ENCODE results near the gene TRIM43. TPM values are rescaled to one million over a fixed set of nuclear protein-coding genes. Genes with fewer than 3 reads are reported as not detected.
"Not testable (repeated sequence)": the region's sequence is repeated elsewhere in the genome, so short reads cannot be mapped to it uniquely, and the experiment has no call there.

Gene TRIM43
- not detected for polyA plus RNA-seq (2013, experiment 1 of 2; ENCODE audit: insufficient read length)
- not detected for polyA plus RNA-seq (2013, experiment 2 of 2; ENCODE audit: insufficient read length)

DNA sequence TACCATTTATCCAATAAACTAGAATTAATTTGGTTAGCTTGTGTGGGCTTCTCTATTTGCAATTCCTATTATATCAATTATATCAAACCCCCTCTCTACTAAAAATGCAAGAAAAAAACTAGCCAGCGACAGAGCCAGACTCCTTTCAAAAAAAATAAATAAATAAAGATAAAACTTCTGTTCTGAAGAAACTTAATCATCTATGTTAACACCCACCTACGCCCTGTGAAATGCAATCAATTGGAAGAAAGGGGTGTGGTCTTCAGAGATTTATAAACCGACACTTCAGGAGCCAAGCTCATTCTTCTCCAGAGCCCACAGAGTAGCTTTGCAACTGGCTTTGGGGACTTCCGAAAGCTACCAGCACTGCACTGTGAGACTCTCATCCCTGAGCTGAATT lies at the start of gene TRIM43:
TRIM43 (plus strand) TSS at position 301 of the 400 bp plus-strand sequence. CDS start 2,023 bp downstream, outside the sequence.
- DNase-seq, result not testable (repeated sequence)

DNA sequence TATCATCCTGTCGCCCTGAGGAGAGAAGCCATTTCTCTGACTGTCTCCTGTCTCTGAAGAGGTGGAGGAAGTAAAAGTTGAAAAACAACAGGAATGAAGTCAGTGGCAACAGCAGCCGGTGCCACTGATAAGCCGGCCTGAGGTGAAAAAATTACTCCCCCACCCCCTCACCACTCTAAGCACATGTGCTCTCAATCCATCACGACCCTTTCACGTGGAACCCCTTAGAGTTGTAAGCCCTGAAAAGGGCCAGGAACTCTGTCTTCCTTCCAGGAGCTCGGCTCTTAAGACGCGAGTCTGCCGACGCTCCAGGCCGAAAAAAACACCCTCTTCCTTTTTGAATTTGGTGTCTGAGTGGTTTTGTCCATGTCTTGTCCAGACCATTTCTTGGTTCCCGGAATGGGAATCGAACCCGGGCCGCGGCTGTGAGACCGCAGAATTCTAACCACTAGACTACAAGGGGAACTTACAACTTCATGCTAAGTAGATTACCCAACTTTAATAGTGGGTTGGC lies 40.7 kb upstream of the TRIM43 start:
- DNase-seq, result no peak

DNA sequence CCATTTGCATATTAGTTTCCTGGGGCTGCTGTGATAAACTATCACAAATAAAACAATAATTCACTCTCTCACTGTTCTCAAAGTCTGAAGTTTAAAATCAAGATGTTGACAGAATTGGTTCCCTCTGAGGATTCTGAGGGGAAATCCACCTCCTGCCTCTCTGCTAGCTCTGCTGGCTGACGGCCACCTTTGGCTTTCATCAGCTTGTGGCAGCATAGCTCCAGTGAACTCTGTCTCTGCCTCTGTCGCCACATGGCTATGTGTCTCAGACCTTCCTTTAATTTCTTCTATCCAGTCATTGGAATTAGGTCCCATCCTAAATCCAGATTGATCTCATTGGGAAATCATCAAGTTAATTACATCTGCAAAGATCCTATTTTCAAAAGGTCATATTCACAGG lies 38.9 kb upstream of the TRIM43 start:
- peak; percentile 41 for DNase-seq

DNA sequence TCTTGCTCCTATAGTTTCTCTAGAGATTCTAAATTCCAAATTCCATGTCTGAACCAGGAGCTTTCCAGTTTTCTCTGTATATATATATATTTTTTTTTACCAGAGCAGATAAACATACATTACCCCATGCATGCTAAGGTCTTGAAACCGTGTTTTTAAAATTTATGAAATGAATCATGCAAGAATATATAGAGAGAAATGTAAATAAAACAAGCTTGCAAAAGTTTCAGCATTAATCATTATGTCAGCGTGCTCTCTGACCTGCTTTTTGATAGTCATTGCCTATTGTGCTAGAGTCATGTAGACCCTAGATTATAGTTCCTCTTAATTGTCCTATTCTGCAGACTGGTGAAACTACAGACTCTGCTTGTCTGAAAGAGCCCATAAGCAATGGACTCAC lies 22.6 kb upstream of the TRIM43 start:
- peak; percentile 36 for DNase-seq

DNA sequence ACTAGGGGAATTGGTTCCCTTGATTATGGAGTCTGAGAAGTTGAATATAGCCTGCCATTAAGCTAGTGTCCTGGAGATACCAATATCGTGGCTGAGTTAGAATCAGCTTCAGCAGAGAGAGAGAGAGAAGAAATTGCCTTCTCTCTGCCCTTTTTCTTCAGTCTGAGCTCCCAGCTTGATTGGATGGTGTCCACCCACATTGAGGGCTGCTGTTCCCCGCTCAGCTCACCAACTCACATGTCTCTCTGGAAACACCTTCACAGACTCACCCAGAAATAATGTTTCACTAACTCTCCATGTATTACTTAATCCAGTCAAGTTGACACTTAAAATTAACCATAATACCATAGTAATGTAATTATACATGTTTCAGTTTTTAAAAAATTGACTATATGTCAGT lies 17.9 kb upstream of the TRIM43 start:
- no peak for DNase-seq

DNA sequence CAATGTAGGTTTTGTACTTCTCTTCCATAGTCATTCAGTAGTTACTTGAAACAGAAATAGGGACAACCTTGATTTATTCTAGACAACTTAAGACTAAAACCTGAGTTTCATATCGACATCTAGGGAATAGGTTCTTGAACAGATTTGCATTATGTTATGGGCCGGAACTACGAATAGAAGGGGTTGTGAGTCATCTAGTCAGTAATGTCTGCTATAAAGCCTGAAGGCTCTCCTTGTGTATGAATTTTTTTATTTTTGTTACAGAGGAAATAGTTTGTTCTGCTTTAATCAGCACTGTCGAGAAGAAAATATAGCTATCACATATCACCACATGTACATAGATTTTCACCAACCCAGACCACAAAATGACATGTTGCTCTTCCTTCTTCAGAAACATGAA lies 17.3 kb upstream of the TRIM43 start:
- DNase-seq, result peak; percentile 31

DNA sequence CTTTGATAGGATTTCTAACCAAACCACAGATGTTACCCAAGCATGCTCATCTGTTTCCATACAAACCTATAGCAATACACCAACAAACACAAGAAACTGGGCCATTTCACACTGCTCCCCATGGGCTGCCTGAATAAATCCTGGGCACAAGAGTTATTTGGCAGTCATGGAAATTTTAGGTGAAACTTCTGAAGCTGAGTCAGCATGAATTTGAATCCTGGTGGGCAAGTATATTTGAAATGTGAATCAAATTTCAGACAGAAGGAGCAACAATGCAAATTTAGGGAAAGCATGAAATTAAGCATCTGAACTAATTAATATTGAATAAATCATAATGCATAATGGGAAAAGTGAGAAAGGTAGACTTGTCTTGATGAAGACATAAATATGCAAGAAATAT lies 15.9 kb upstream of the TRIM43 start:
- no peak for DNase-seq

DNA sequence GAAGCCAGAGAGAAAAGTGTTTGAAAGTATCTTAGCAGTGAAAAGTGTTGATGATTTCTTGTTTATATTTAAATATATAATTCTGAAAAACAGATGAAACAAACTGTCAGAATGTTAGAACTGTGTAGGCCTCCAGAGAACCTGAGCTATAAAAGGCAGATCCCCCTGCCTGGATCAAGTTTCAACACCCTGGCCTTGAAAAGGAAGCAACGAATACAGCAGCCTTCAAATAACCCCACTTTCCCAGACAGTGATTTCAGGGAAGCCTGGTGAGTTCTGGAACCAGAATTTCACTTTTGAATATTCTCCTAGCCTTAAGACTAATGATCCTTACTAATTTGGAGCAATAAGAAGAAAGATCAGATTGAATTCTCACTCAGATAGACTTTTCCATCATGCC lies 13.3 kb upstream of the TRIM43 start:
- DNase-seq, result no peak

DNA sequence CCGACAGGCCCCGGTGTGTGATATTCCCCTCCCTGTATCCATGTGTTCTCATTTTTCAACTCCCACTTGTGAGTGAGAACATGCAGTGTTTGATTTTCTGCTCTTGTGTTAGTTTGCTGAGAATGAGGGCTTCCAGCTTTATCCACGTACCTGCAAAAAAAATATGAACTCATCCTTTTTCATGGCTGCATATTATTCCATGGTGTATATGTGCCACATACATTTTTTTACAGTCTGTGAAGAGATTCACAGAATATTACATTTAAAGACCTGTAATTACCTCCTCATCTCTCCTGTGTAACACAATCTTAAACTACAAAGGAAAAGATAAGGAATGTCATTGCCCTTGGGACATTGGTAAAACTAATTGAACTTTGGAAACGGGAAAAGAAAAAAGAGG lies 8.3 kb upstream of the TRIM43 start:
- not testable (repeated sequence) for DNase-seq

DNA sequence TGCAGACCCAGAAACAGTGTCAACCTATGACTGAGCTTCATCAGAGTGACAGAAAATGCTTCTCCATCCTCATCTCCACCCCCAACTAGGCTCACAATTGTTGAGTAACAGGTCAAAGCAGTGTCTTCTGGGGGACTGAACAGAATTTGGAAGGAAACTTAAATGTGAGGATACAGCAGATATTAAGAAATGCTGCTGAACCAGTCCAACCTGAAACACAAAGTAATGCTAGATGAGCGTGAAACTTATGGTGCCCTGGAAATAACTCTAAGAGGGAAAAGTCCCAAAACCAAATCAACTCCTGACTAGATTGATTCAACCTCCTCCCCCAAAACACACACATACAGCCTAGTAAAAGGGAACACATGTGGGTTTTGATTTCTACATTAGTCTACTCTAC lies 7.5 kb upstream of the TRIM43 start:
- DNase-seq, result not testable (repeated sequence)

DNA sequence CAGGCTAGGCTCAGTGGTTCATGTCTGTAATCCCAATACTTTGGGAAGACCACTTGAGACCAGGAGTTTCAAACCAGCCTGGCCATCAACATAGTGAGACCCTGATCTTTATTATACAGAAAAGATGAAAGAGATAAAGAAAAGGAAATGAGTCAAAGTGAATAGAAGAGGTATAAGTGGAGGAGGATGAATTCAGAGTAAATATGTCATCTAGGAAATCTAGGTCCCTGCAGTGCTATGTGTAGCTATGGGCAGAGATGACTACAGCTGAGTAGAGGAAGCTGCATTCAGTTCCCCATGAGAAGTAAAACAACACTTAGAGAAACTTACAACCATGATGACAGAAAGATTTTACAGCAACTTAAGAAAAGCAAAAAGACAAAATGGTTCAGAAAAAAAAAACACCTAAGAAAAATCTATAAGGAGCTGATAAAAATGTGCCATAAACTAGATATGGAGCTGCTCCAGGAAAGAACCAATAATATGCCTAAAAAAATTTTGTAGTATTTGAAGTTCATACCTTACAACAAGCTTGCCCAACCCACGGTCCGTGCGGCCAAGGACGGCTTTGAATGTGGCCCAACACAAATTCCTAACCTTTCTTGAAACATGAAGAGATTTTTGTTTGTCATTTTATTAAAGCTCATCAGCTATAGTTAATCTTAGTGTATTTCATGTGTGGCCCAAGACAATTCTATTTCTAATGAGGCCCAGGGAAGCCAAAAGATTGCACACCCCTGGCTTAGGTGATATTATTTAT lies 1.8 kb upstream of the TRIM43 start:
- DNase-seq, result not testable (repeated sequence)

DNA sequence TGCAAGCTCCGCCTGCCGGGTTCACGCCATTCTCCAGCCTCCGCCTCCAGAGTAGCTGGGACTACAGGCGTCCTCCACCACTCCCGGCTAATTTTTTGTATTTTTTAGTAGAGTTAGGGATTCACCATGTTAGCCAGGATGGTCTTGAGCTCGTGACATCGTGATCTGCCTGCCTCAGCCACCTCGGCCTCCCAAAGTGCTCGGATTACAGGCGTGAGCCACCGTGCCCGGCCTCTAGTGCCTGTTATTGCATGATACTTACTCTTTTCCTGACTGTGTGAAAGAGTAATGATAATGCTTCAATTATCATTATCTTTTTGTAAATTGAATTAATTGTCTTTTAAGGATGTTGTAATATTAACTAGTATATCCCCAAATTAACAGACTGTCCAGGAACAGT lies 1.2 kb downstream of the TRIM43 start:
- not testable (repeated sequence) for DNase-seq

DNA sequence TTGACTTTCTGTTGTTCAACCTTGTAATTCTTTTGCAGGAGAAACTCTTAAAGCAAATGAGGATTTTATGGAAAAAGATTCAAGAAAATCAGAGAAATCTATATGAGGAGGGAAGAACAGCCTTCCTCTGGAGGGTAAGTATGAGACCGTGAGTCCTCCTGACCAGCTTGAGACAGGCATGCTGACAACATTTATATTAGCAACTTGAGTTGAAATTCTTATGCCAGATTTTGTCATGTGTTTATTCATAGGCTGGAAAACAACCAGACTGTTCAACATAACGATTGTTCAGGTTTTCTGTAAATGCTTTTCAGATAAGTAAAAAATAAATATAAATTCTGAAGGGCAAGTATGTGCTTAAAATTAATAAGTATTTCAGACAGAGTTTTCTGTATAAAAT lies 3.2 kb downstream of the TRIM43 start:
- DNase-seq, result not testable (repeated sequence)

DNA sequence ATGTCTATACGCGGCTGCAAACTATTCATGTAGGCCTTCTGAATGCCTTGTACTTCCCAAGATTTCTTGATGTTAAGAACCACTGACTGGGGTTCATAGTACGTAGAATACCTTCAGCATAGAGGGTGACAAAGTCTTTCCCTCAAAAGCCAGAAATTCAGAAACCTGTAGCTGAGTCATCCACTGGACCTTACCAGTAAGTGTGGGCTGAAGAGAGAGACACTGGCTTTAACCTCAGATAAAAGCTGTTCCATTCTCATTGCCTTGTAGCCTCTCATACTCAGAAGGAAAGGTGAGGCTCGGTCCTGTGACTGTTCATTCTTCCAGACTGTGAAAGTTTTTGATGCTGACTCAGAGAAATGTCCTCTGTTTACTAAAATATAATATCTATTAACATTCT lies 9.5 kb downstream of the TRIM43 start:
- DNase-seq, result not testable (repeated sequence)

DNA sequence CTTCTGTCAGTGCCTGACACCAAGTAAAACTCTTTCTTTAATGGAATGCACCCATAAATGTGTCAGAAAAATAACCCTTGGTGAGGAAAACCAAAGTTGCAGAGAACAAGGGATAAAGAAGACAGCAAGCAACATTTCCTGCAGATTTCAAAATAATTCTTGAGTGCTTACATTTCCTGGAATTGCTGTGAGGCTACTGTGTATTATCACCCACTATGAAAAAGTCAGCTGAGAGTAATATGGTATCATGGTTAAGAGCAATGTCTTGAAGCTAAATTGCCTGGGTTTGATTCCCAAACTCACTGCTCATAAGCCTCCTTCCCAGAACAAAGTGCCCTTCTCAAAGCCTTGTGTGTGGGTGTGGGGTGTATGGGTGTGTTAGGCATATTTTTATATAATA lies 10.3 kb downstream of the TRIM43 start:
- not testable (repeated sequence) for DNase-seq

DNA sequence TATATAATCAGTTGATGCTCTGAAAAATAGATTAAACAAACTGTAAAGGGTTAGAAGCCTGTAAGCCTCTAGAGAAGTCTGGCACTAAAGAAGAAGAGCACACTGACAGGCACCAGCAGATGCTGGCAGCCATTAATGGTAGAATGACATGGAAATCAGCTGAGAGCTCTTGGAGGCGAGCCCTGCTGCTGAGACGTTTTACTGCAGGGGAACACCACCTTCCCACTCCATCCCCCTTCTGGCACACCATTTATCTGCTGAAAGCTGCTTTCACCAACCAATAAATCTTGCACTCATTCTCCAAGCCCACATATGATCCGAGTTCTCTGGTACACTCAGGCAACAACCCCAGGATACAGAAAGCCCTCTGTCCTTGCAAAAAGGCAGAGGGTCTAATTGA lies 16.6 kb downstream of the TRIM43 start:
- DNase-seq, result not testable (repeated sequence)

DNA sequence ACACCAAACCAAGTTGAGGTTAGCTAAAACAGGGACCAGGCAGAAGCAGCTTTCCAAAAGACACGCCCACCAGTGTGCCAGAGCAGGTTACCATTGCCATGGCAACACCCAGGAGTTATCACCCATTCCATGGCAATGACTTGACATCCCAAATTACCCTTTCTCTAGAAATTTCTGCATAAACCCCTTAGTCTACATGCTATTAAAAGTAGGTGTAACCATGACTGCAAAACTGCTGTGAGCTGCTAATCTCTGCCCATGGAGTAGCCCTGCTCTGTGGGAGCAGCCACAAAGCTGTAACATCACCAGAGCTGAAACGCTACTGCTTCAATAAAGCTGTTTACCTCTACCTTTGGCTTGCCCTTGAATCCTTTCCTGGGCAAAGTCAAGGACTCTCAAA lies 18.0 kb downstream of the TRIM43 start:
- DNase-seq, result not testable (repeated sequence)

DNA sequence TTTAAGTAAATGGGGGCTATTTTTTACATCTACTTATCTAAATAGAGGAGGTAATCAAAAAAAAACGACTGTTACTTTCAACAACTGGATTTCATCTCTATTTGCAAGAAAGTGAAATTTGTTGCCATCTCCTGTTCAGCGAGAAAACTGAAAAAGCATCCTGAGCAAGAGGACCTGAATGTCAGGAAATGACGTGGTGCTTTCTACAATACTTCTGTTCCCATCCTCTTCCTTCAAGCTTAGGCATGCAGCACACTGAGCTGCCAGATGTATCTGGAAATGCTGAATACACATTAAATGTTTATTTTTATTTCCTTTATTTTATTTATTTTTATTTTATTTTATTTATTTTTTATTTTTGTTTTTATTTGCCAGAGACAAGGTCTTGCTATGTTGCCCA lies 21.2 kb downstream of the TRIM43 start:
- DNase-seq, result not testable (repeated sequence)

DNA sequence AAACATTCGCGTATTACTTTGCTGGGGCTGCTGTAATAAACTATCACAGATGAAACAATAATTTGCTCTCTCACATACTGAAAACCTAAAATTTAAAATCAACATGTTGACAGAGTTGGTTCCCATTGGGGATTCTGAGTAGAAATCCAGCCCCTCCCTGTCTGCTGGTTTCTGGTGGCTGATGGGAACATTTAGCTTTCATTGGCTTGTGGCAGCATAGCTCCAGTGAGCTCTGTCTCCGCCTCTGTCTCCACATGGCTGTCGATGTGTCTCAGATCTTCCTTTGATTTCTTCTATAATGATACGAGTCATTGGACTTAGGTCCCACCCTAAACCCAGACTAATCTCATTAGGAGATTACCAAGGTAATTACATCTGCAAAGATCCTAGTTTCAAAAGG lies 30.9 kb downstream of the TRIM43 start:
- DNase-seq, result not testable (repeated sequence)

DNA sequence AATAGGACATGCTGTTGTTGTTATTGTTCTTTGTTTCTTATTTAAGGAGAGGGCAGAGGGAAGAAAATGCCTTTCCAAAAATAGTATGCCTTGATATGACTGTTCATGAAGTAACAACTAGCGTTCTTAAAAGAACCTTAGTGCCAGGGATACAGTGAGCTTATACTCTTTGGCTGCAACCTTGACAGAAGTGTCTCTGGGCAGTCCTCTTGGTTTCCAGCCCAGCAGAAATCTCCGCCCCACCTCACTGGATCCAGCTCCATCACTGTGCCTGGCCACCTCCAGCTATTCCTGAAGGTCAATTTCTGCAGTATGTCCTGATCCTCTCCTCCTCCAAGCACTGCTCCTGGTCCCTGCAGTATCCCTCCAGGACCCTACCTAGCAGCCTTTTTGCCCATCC lies 39.2 kb downstream of the TRIM43 start:
- DNase-seq, result not testable (repeated sequence)

DNA sequence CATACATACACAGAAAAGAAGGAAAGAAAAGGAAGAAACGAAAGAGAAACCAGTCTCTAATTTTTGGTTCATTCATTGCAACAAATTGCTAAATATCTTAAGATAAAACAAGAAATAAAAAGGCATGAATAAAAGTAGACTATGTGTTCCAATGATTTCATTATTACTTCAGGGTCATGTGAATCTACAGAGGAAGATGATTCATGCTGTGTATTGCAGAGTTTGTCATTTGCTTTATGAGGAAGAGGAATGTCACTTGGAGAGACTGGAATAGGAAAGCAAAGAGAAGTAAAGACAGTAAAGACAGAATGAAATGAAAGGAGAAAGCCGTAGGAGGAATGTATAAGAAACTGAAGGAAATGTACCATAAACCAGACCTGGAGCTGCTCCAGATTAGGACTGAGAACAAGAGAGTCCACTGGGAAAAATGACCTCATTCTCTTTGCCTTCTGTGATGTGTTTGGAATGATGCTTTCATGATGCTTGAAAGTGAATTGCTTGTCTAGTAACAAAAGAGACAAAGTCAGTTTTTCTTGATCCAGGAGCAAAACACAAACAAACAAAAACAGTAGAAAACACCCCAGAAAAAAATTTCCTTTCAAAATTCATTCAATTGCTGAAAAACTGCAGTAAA lies 41.9 kb downstream of the TRIM43 start:
- DNase-seq, result not testable (repeated sequence)

DNA sequence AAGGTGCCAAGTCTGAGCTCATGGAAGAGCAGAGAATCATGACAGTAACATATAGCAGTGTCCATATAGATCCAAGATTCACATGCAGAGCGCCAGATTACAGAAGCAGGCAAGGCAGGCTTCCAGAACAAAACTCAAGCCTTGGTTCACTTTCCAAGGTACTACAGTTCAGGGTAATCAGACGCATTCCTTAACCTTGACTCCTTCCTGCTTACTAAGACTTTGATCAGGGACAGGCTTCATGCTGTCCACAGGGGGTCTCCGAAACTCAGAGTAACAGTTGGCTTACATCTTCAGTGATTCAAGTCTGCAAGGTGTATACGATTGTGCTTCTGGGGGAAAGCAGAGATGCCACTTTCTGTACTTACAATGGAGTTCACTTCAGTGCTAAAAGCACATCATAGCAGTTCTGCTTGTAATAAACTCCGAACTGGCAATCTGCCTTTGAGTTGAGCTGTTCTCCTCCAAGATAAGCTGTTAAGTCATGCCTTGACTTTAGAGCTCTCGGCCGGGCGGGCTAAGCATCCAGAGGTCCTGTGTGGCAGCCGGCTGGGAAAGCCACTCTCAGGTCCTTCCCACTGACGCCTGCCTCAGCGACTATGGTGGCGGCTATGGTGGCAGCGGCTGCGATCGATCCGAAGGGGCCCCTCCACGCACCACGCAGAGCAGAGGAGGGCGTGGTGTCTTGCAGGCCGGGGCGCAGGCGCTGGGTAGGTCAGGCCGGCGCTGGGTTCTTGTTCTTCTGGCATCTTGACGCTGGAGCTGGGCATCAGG lies 48.9 kb downstream of the TRIM43 start:
- not testable (repeated sequence) for DNase-seq

DNA sequence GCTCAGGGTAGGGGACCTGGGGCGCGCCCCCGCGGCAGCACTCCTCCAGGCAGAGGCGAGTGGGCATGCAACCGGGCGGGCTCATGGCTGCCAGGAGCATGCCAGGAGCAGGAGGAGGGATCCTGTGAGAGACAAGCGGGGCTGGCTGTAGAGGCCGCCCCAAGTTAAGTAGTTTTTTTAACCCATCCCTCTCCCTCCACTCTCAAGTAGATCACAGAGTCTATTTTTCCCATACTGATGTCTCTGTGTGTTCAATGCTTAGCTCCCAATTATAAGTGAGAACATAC lies 49.4 kb downstream of the TRIM43 start:
- DNase-seq, result not testable (repeated sequence)

Data from fibroblast of skin of scalp (primary cell).